Esophagus squamous epithelium (tissue), 4 donors: ENCODE results near the gene CIITA.

Source experiments
- CTCF ChIP-seq, 6 experiments: fragments of 450-650 bp in 4 of 6; fragments of 200-600 bp in 2 of 6; sonication (generic) in 2 of 6; IDR thresholded peaks; one replicate each; pipeline ENCODE4 v1.5.1; 2016 to 2019; ENCODE audit warnings: antibody characterized with exemption in 6 of 6, mild to moderate bottlenecking in 4 of 6, moderate library complexity in 4 of 6
- POLR2A ChIP-seq, 4 donors: fragments of 450-650 bp; IDR thresholded peaks; one replicate each; pipeline ENCODE4 v1.6.1; 2017; ENCODE audit warnings: antibody characterized with exemption in 4 of 4, mild to moderate bottlenecking in 4 of 4, moderate library complexity in 3 of 4

- TF ChIP-seq POLR2A (IDR thresholded peaks at IDR 0.05) (no peak), CTCF (IDR thresholded peaks at IDR 0.05) (no peak)
These were observed 105.6 kb downstream of the CIITA start for GRCh38 chr16:10982465-10983150.
